ENCODE data around the gene GMIP. TPM values are rescaled to one million over a fixed set of nuclear protein-coding genes. Genes with fewer than 3 reads are reported as not detected.

GMIP gene
- total RNA-seq, 1 donor from 2014 or later = 3.2 TPM

- peaks cover 14% of the 10 kb centered on the region for H3K36me3 ChIP-seq (ENCODE audit: control insufficient read depth, insufficient read depth, low read length)
Measured at GRCh38 chr19:19679176-19680073, 36.0 kb upstream of the GMIP start.

GRCh38 chr19:19677579-19677978, 34.1 kb upstream of the GMIP start:
- no peak for DNase-seq (ENCODE audit: low read depth)

More at GRCh38 chr19:19679176-19680073, 36.0 kb upstream of the GMIP start:
- Histone ChIP-seq H3K27me3 (ENCODE audit: control insufficient read depth, insufficient read depth, low read length) (no peaks in the 10 kb centered on the region), H3K4me3 (ENCODE audit: low read depth, low read length) (no peak overlapping the region)
- DNase-seq (ENCODE audit: low read depth) (no peak), FAIRE-seq (no peak)
- no peak for TF ChIP-seq CTCF (IDR thresholded peaks at IDR 0.05; ENCODE audit: insufficient read depth, low read length, severe bottlenecking)

GRCh38 chr19:19674315-19674714, 30.9 kb upstream of the GMIP start:
- no peak for DNase-seq (ENCODE audit: low read depth)
- no peak for TF ChIP-seq CTCF (IDR thresholded peaks at IDR 0.05; ENCODE audit: insufficient read depth, low read length, severe bottlenecking)
- Histone ChIP-seq H3K4me3 (ENCODE audit: low read depth, low read length) (no peak overlapping the region), H3K36me3 (ENCODE audit: control insufficient read depth, insufficient read depth, low read length) (peaks cover 12% of the 10 kb centered on the region), H3K27me3 (ENCODE audit: control insufficient read depth, insufficient read depth, low read length) (no peaks in the 10 kb centered on the region)
- FAIRE-seq = no peak

More at GRCh38 chr19:19677579-19677978, 34.1 kb upstream of the GMIP start:
- FAIRE-seq = no peak
- no peaks in the 10 kb centered on the region for H3K27me3 ChIP-seq (ENCODE audit: control insufficient read depth, insufficient read depth, low read length)
- TF ChIP-seq CTCF (IDR thresholded peaks at IDR 0.05; ENCODE audit: insufficient read depth, low read length, severe bottlenecking) = no peak
- peaks cover 14% of the 10 kb centered on the region for H3K36me3 ChIP-seq (ENCODE audit: control insufficient read depth, insufficient read depth, low read length)
- H3K4me3 ChIP-seq (ENCODE audit: low read depth, low read length) = no peak overlapping the region

GRCh38 chr19:19672816-19673215, 29.4 kb upstream of the GMIP start:
- Histone ChIP-seq H3K27me3 (ENCODE audit: control insufficient read depth, insufficient read depth, low read length) (no peaks in the 10 kb centered on the region), H3K36me3 (ENCODE audit: control insufficient read depth, insufficient read depth, low read length) (peaks cover 9% of the 10 kb centered on the region), H3K4me3 (ENCODE audit: low read depth, low read length) (no peak overlapping the region)
- DNase-seq (ENCODE audit: low read depth) (no peak), FAIRE-seq (no peak)
- TF ChIP-seq CTCF (IDR thresholded peaks at IDR 0.05; ENCODE audit: insufficient read depth, low read length, severe bottlenecking) = no peak

- DNase-seq (ENCODE audit: low read depth) = no peak
- no peaks in the 10 kb centered on the region for H3K36me3 ChIP-seq (ENCODE audit: control insufficient read depth, insufficient read depth, low read length)
- TF ChIP-seq CTCF (IDR thresholded peaks at IDR 0.05; ENCODE audit: insufficient read depth, low read length, severe bottlenecking) = no peak
- FAIRE-seq = no peak
- no peaks in the 10 kb centered on the region for H3K27me3 ChIP-seq (ENCODE audit: control insufficient read depth, insufficient read depth, low read length)
- no peak overlapping the region for H3K4me3 ChIP-seq (ENCODE audit: low read depth, low read length)
Measured at GRCh38 chr19:19670070-19670551, 26.7 kb upstream of the GMIP start.

Measured in bronchial epithelial cell (primary cell).